ENCODE measurements around the gene FAM9C. TPM values are rescaled to one million over a fixed set of nuclear protein-coding genes. Genes with fewer than 3 reads are reported as not detected.

FAM9C gene
- total RNA-seq, 1 donor from 2014 or later: not detected

- no peak for DNase-seq (ENCODE audit: extremely low spot score, unreplicated experiment)
- TF ChIP-seq, protein P1, sequence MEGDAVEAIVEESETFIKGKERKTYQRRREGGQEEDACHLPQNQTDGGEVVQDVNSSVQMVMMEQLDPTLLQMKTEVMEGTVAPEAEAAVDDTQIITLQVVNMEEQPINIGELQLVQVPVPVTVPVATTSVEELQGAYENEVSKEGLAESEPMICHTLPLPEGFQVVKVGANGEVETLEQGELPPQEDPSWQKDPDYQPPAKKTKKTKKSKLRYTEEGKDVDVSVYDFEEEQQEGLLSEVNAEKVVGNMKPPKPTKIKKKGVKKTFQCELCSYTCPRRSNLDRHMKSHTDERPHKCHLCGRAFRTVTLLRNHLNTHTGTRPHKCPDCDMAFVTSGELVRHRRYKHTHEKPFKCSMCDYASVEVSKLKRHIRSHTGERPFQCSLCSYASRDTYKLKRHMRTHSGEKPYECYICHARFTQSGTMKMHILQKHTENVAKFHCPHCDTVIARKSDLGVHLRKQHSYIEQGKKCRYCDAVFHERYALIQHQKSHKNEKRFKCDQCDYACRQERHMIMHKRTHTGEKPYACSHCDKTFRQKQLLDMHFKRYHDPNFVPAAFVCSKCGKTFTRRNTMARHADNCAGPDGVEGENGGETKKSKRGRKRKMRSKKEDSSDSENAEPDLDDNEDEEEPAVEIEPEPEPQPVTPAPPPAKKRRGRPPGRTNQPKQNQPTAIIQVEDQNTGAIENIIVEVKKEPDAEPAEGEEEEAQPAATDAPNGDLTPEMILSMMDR (conservative IDR thresholded peaks at IDR 0.05): no peak
- H3K27ac Mint-ChIP-seq: no peak overlapping the region
- peaks cover 4% of the 10 kb centered on the region for H3K4me1 Mint-ChIP-seq (ENCODE audit: unreplicated experiment)
- H3K36me3 Mint-ChIP-seq: no peaks in the 10 kb centered on the region
- H3K27me3 Mint-ChIP-seq: no peaks in the 10 kb centered on the region
- peak overlapping the region; percentile 6 for H3K4me3 Mint-ChIP-seq
- H3K9me3 Mint-ChIP-seq: peaks cover 10% of the 10 kb centered on the region
Observed at GRCh38 chrX:12986886-12987285, 57.5 kb downstream of the FAM9C start.

DNA sequence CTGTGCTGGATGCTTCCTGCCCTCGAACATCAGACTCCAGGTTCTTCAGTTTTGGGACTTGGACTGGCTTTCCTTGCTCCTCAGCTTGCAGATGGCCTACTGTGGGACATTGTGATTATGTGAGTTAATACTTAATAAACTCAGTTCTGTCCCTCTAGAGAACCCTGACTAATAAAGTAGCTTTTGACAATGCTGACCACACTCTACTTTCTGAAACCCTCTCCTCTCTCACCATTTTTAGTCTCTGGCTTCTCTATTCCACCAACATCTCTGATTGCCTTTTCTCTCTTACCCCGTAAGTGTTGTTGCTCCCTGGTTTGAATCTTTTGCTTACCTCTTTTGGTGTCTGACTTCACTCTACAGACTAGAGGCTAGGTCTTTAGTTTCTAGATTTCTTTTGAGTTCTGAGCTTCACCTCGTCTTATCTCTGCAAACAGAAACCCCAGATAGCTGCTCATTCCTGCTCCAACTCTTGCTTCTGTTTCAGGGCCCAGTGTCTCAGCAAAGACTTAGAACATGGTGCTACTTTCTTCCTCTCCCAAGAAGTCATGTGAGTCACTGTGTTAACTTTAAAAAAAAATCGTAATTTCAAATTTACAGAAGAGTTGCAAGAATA, 58.1 kb downstream of the FAM9C start:
- Mint-ChIP-seq H3K36me3 (no peaks in the 10 kb centered on the region), H3K27me3 (no peaks in the 10 kb centered on the region), H3K27ac (no peak overlapping the region), H3K9me3 (peaks cover 10% of the 10 kb centered on the region), H3K4me3 (no peak overlapping the region), H3K4me1 (ENCODE audit: unreplicated experiment) (peaks cover 4% of the 10 kb centered on the region)
- DNase-seq (ENCODE audit: extremely low spot score, unreplicated experiment): no peak
- TF ChIP-seq, protein P1 (conservative IDR thresholded peaks at IDR 0.05): no peak

Other genes with a start within 250 kb of the FAM9C start
- 0.05 TPM in 1 of 2 replicates, not detected in the other for gene TLR7, start 177.5 kb downstream of the FAM9C start, total RNA-seq (ENCODE audit: low replicate concordance)
- gene TLR8, start 138.0 kb downstream of the FAM9C start, total RNA-seq (ENCODE audit: low replicate concordance): not detected in 2 replicates
- 1,981 and 2,322 TPM in 2 replicates for gene TMSB4X, start 69.5 kb downstream of the FAM9C start, total RNA-seq (ENCODE audit: low replicate concordance)

All from type B pancreatic cell (in vitro differentiated cells).